SK-N-SH treated with all-trans-retinoic acid at 6 μM for 48 hours (cell line): ENCODE data around the gene SEPTIN7.

Experiments used
- ATAC-seq: fragments of 200-7000 bp; cut with Tn5 transposase; 3 replicates; pipeline ENCODE4 v1.9.1; 2020; ENCODE audit warnings: mild to moderate bottlenecking, moderate library complexity
- ARNTL ChIP-seq: fragments of 450-650 bp; formaldehyde crosslinking; IDR thresholded peaks from 2 replicates; pipeline ENCODE4 v1.5.0; 2020; ENCODE audit warnings: low read depth, mild to moderate bottlenecking, moderate library complexity, borderline replicate concordance
- BACH2 ChIP-seq: fragments of 250-450 bp; sonication (Bioruptor Pico); IDR thresholded peaks from 2 replicates; pipeline ENCODE4 v1.9.0; 2021; ENCODE audit warnings: mild to moderate bottlenecking, borderline replicate concordance
- CREB5 ChIP-seq: fragments of 250-450 bp; sonication (Bioruptor Pico); IDR thresholded peaks from 2 replicates; pipeline ENCODE4 v1.5.1; 2020; ENCODE audit warnings: low read depth, mild to moderate bottlenecking, moderate library complexity
- CSDC2 ChIP-seq: fragments of 250-450 bp; sonication (Bioruptor Pico); IDR thresholded peaks from 2 replicates; pipeline ENCODE4 v1.5.0; 2020; ENCODE audit warnings: mild to moderate bottlenecking, moderate library complexity
- CSRNP3 ChIP-seq: fragments of 250-450 bp; sonication (Bioruptor Pico); IDR thresholded peaks from 2 replicates; pipeline ENCODE4 v1.5.1; 2021; ENCODE audit warnings: mild to moderate bottlenecking, moderate library complexity
- ESRRG ChIP-seq: fragments of 250-450 bp; sonication (Bioruptor Pico); IDR thresholded peaks from 2 replicates; pipeline ENCODE4 v1.6.1; 2021; ENCODE audit warnings: mild to moderate bottlenecking
- GLIS3 ChIP-seq: fragments of 250-450 bp; sonication (Bioruptor Pico); IDR thresholded peaks from 2 replicates; pipeline ENCODE4 v1.5.0; 2020; ENCODE audit warnings: mild to moderate bottlenecking, moderate library complexity
- ISL1 ChIP-seq: fragments of 250-450 bp; sonication (Bioruptor Pico); IDR thresholded peaks from 2 replicates; pipeline ENCODE4 v2.1.2; 2022; ENCODE audit warnings: mild to moderate bottlenecking, moderate library complexity
- OSR1 ChIP-seq: fragments of 250-450 bp; sonication (Bioruptor Pico); IDR thresholded peaks from 2 replicates; pipeline ENCODE4 v1.8.0; 2022; ENCODE audit warnings: moderate library complexity, mild to moderate bottlenecking, inconsistent platforms
- PATZ1 ChIP-seq: fragments of 250-450 bp; sonication (Bioruptor Pico); IDR thresholded peaks from 2 replicates; pipeline ENCODE4 v1.8.0; 2020; ENCODE audit warnings: mild to moderate bottlenecking, moderate library complexity, borderline replicate concordance
- POU6F1 ChIP-seq: fragments of 250-450 bp; sonication (Bioruptor Pico); IDR thresholded peaks from 2 replicates; pipeline ENCODE4 v1.8.0; 2021; ENCODE audit warnings: low read depth, mild to moderate bottlenecking, moderate library complexity, borderline replicate concordance
- PPARA ChIP-seq: fragments of 250-450 bp; sonication (Bioruptor Pico); IDR thresholded peaks from 2 replicates; pipeline ENCODE4 v1.5.0; 2020; ENCODE audit warnings: mild to moderate bottlenecking, borderline replicate concordance
- RARB ChIP-seq: fragments of 250-450 bp; sonication (Bioruptor Pico); IDR thresholded peaks from 2 replicates; pipeline ENCODE4 v1.8.0; 2021; ENCODE audit warnings: mild to moderate bottlenecking, moderate library complexity
- SNAI2 ChIP-seq: fragments of 250-450 bp; sonication (Bioruptor Pico); IDR thresholded peaks from 2 replicates; pipeline ENCODE4 v1.5.0; 2020; ENCODE audit warnings: mild to moderate bottlenecking, moderate library complexity
- TCF4 ChIP-seq: fragments of 250-450 bp; sonication (Bioruptor Pico); IDR thresholded peaks from 2 replicates; pipeline ENCODE4 v1.8.0; 2021; ENCODE audit warnings: mild to moderate bottlenecking, moderate library complexity, borderline replicate concordance
- TOX ChIP-seq: fragments of 250-450 bp; sonication (Bioruptor Pico); IDR thresholded peaks from 2 replicates; pipeline ENCODE4 v1.8.0; 2021; ENCODE audit warnings: mild to moderate bottlenecking, moderate library complexity, borderline replicate concordance
- TSHZ2 ChIP-seq: fragments of 250-450 bp; sonication (Bioruptor Pico); IDR thresholded peaks from 2 replicates; pipeline ENCODE4 v1.5.0; 2020; ENCODE audit warnings: mild to moderate bottlenecking, moderate library complexity
- ZC3H10 ChIP-seq: fragments of 250-450 bp; sonication (Bioruptor Pico); IDR thresholded peaks from 2 replicates; pipeline ENCODE4 v1.5.1; 2021; ENCODE audit warnings: mild to moderate bottlenecking, moderate library complexity
- ZFP3 ChIP-seq: fragments of 250-450 bp; sonication (Bioruptor Pico); IDR thresholded peaks from 2 replicates; pipeline ENCODE4 v1.5.0; 2020; ENCODE audit warnings: mild to moderate bottlenecking, moderate library complexity
- ZFP30 ChIP-seq: fragments of 450-650 bp; formaldehyde crosslinking; IDR thresholded peaks from 2 replicates; pipeline ENCODE4 v1.5.0; 2022; ENCODE audit warnings: mild to moderate bottlenecking, moderate library complexity
- ZNF565 ChIP-seq: fragments of 450-650 bp; formaldehyde crosslinking; conservative IDR thresholded peaks from 2 replicates; pipeline ENCODE4 v1.5.0; 2020; ENCODE audit warnings: low read depth, mild to moderate bottlenecking, moderate library complexity
- ZNF70 ChIP-seq: fragments of 450-650 bp; formaldehyde crosslinking; IDR thresholded peaks from 2 replicates; pipeline ENCODE4 v1.5.0; 2020; ENCODE audit warnings: mild to moderate bottlenecking, moderate library complexity
- ZNF8 ChIP-seq: fragments of 450-650 bp; formaldehyde crosslinking; IDR thresholded peaks from 2 replicates; pipeline ENCODE4 v1.5.0; 2020; ENCODE audit warnings: mild to moderate bottlenecking, moderate library complexity

The SEPTIN7 gene

GRCh38 chr7:35762781-35763180, 38.1 kb upstream of the SEPTIN7 start:
- ATAC-seq: no peak
- no peak for TF ChIP-seq ZFP30
- no peak for TF ChIP-seq ZNF70 (CRISPR knock-in tag)
- TF ChIP-seq ESRRG (CRISPR knock-in tag): no peak
- no peak for TF ChIP-seq OSR1 (CRISPR knock-in tag)
- no peak for TF ChIP-seq TOX (CRISPR knock-in tag)
- no peak for TF ChIP-seq BACH2 (CRISPR knock-in tag)
- TF ChIP-seq TCF4: no peak
- TF ChIP-seq CSRNP3 (CRISPR knock-in tag): no peak
- TF ChIP-seq RARB (CRISPR knock-in tag): no peak
- TF ChIP-seq SNAI2: no peak
- TF ChIP-seq POU6F1 (CRISPR knock-in tag): no peak
- TF ChIP-seq CREB5 (CRISPR knock-in tag): no peak
- TF ChIP-seq PATZ1 (CRISPR knock-in tag): no peak
- no peak for TF ChIP-seq PPARA (CRISPR knock-in tag)
- TF ChIP-seq GLIS3 (CRISPR knock-in tag): no peak
- no peak for TF ChIP-seq ZNF8 (CRISPR knock-in tag)
- TF ChIP-seq CSDC2 (CRISPR knock-in tag): no peak

- TF ChIP-seq TCF4 (no peak), RARB (CRISPR knock-in tag) (no peak), PPARA (CRISPR knock-in tag) (no peak), ZC3H10 (no peak), ZFP3 (CRISPR knock-in tag) (no peak), ZFP30 (no peak), OSR1 (CRISPR knock-in tag) (no peak), ARNTL (CRISPR knock-in tag) (no peak), SNAI2 (no peak), TOX (CRISPR knock-in tag) (no peak), ESRRG (CRISPR knock-in tag) (no peak), TSHZ2 (no peak), BACH2 (CRISPR knock-in tag) (no peak), CSDC2 (CRISPR knock-in tag) (no peak), ISL1 (CRISPR knock-in tag) (no peak), GLIS3 (CRISPR knock-in tag) (no peak)
- no peak for ATAC-seq
Measured at GRCh38 chr7:35768346-35768745, 32.5 kb upstream of the SEPTIN7 start.

GRCh38 chr7:35771776-35772175, 29.1 kb upstream of the SEPTIN7 start:
- no peak for ATAC-seq
- TF ChIP-seq CSRNP3 (CRISPR knock-in tag): no peak
- no peak for TF ChIP-seq ZFP30
- no peak for TF ChIP-seq ZNF565 (CRISPR knock-in tag)
- TF ChIP-seq BACH2 (CRISPR knock-in tag): no peak
- no peak for TF ChIP-seq ZFP3 (CRISPR knock-in tag)
- no peak for TF ChIP-seq POU6F1 (CRISPR knock-in tag)
- no peak for TF ChIP-seq CREB5 (CRISPR knock-in tag)
- no peak for TF ChIP-seq TCF4
